ENCODE results near the gene HDGFL3. TPM values are rescaled to one million over a fixed set of nuclear protein-coding genes. Genes with fewer than 3 reads are reported as not detected.

Gene HDGFL3
- total and polyA plus RNA-seq, 9 of the 15 experiments (the other 6 are each of a cell fraction or from before 2014, with no cell fraction given): 6.7 to 42.0 (median 31.4) TPM

DNA sequence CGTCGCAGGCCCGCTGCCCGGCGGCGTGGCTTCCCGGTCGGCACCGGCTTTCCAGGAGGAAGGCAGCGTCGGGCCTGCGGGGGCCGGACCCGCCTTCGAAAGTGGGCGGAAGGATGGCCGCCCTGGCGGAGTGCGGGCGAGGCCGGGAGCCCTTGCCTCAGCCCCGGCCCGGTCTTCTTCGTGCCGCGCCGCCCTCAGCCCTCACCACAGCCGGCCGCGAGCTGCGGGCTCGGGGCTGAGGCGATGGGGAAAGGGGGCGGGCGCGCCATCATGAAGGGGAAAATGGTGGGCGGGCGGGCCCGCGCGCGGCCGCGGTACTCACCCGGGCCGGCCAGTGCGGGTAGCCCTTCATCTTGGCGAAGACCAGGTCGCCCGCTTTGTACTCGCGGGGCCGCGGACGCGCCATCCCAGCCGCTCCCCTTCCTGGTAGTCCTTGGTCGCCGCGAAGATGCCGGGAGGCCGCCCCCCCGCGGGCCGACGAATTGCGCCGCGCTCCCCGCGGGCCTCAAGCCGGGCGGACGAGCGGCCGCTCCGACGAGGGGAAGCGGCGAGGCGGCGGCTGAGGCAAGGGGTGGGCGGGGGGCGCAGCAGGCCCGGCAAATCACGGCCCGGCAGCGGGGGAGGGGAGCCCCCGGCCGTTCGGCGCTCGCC lies 489 bp downstream of the HDGFL3 start:
- no peaks in the 10 kb centered on the region for H3K9me3 ChIP-seq (replicated peaks; ENCODE audit: control insufficient read depth, insufficient read depth, low read depth, low read length)
- peak overlapping the region; percentile 69 for H3K4me3 ChIP-seq
- peaks cover 44% of the 10 kb centered on the region for H3K79me2 ChIP-seq (ENCODE audit: control insufficient read depth, insufficient read depth, low read length)
- no TSS peak for BruUV-seq (replicated peaks)
- POLR2A ChIA-PET: interaction anchor here (1.0 kb wide), 1 partner anchor 15 kb away, joined by 3 read pairs; no protein-coding TSS in a partner anchor
- FAIRE-seq: no peak
- H3K9ac ChIP-seq (ENCODE audit: insufficient read depth in 1 of 2, low read depth in 2 of 2, low read length in 2 of 2): peak overlapping the region; percentile 65 to 88
- CTCF ChIA-PET (ENCODE audit: low intra/inter-chr PET ratio): no interaction called here
- no peaks in the 10 kb centered on the region; the same call in 2 of the 3 replicates for H3K36me3 ChIP-seq (ENCODE audit: control insufficient read depth, insufficient read depth, low read length)
- H3K4me1 ChIP-seq (replicated peaks in 1 of 2; ENCODE audit: control insufficient read depth in 2 of 2, insufficient read depth in 2 of 2, low read length in 2 of 2): peaks cover 14 to 18% of the 10 kb centered on the region in 2 experiments
- under 1% methylated on average over 55 of the region's 93 CpGs for WGBS (ENCODE audit: insufficient coverage, low coverage, missing lambda C conversion rate)
- H3K27me3 ChIP-seq (ENCODE audit: control insufficient read depth in 2 of 2, insufficient read depth in 2 of 2, low read length in 2 of 2): peaks cover 2 to 6% of the 10 kb centered on the region in 2 experiments; a peak in 3 of 5 replicates
- DNase-seq (ENCODE audit: extremely low read depth in 1 of 4, low spot score in 3 of 4): peak; percentile 50 to 66 (median 56)
- intact Hi-C loops (cut with micrococcal nuclease): loop anchor here (5.0 kb wide), 3 partner anchors 100 to 360 kb away; partner anchors contain the start of genes BTBD1 and TM6SF1
- H3K9me1 ChIP-seq (ENCODE audit: control insufficient read depth, insufficient read depth, low read length): no peaks in the 10 kb centered on the region
- peak; percentile 50 for ATAC-seq
- H3K4me2 ChIP-seq (ENCODE audit: insufficient read depth, low read length): peak overlapping the region; percentile 79
- peak overlapping the region; percentile 68 for H3K27ac ChIP-seq (ENCODE audit: extremely low read depth, low read depth, low read length)
- H4K20me1 ChIP-seq (replicated peaks; ENCODE audit: control insufficient read depth, insufficient read depth, low read length): no peaks in the 10 kb centered on the region; the same call in 1 of the 2 replicates
- in situ Hi-C loops (cut with MboI): no loop called here
- peak overlapping the region; percentile 84 for H2AFZ ChIP-seq (ENCODE audit: low read depth, low read length)
- TF ChIP-seq GATAD2A (IDR thresholded peaks at IDR 0.05) (no peak), PTTG1 (tag; IDR thresholded peaks at IDR 0.05; ENCODE audit: low read depth) (no peak), NFIC (IDR thresholded peaks at IDR 0.05) (peak; percentile 35; the same call in 1 of the 2 replicates), FOXM1 (IDR thresholded peaks at IDR 0.05; ENCODE audit: low read depth) (no peak), FOXM1 (CRISPR knock-in tag; IDR thresholded peaks at IDR 0.05; ENCODE audit: low read depth) (0 out of 2 replicates have a peak, but pooled peaks have one; percentile 39), TAF1 (IDR thresholded peaks at IDR 0.05; ENCODE audit: control insufficient read depth, extremely low read depth, insufficient read depth, low read length, severe bottlenecking) (peak; percentile 31), ZNF551 (CRISPR knock-in tag; IDR thresholded peaks at IDR 0.05) (no peak), TGIF2 (CRISPR knock-in tag; IDR thresholded peaks at IDR 0.05) (0 out of 2 replicates have a peak, but pooled peaks have one; percentile 79), ERF (CRISPR knock-in tag; IDR thresholded peaks at IDR 0.05) (no peak), SIN3B (IDR thresholded peaks at IDR 0.05; ENCODE audit: low read depth) (0 out of 2 replicates have a peak, but pooled peaks have one; percentile 20), RBBP5 (IDR thresholded peaks at IDR 0.05; ENCODE audit: borderline replicate concordance, insufficient read depth, low read length, poor library complexity, severe bottlenecking) (peak; percentile 81)
- TF ChIP-seq, protein P1, sequence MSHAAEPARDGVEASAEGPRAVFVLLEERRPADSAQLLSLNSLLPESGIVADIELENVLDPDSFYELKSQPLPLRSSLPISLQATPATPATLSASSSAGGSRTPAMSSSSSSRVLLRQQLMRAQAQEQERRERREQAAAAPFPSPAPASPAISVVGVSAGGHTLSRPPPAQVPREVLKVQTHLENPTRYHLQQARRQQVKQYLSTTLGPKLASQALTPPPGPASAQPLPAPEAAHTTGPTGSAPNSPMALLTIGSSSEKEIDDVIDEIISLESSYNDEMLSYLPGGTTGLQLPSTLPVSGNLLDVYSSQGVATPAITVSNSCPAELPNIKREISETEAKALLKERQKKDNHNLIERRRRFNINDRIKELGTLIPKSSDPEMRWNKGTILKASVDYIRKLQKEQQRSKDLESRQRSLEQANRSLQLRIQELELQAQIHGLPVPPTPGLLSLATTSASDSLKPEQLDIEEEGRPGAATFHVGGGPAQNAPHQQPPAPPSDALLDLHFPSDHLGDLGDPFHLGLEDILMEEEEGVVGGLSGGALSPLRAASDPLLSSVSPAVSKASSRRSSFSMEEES (CRISPR knock-in tag; IDR thresholded peaks at IDR 0.05): no peak
- TF ChIP-seq, protein P2, sequence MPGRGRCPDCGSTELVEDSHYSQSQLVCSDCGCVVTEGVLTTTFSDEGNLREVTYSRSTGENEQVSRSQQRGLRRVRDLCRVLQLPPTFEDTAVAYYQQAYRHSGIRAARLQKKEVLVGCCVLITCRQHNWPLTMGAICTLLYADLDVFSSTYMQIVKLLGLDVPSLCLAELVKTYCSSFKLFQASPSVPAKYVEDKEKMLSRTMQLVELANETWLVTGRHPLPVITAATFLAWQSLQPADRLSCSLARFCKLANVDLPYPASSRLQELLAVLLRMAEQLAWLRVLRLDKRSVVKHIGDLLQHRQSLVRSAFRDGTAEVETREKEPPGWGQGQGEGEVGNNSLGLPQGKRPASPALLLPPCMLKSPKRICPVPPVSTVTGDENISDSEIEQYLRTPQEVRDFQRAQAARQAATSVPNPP (IDR thresholded peaks at IDR 0.05; ENCODE audit: borderline replicate concordance, insufficient read depth, insufficient read length): no peak
- TF ChIP-seq, protein P3, sequence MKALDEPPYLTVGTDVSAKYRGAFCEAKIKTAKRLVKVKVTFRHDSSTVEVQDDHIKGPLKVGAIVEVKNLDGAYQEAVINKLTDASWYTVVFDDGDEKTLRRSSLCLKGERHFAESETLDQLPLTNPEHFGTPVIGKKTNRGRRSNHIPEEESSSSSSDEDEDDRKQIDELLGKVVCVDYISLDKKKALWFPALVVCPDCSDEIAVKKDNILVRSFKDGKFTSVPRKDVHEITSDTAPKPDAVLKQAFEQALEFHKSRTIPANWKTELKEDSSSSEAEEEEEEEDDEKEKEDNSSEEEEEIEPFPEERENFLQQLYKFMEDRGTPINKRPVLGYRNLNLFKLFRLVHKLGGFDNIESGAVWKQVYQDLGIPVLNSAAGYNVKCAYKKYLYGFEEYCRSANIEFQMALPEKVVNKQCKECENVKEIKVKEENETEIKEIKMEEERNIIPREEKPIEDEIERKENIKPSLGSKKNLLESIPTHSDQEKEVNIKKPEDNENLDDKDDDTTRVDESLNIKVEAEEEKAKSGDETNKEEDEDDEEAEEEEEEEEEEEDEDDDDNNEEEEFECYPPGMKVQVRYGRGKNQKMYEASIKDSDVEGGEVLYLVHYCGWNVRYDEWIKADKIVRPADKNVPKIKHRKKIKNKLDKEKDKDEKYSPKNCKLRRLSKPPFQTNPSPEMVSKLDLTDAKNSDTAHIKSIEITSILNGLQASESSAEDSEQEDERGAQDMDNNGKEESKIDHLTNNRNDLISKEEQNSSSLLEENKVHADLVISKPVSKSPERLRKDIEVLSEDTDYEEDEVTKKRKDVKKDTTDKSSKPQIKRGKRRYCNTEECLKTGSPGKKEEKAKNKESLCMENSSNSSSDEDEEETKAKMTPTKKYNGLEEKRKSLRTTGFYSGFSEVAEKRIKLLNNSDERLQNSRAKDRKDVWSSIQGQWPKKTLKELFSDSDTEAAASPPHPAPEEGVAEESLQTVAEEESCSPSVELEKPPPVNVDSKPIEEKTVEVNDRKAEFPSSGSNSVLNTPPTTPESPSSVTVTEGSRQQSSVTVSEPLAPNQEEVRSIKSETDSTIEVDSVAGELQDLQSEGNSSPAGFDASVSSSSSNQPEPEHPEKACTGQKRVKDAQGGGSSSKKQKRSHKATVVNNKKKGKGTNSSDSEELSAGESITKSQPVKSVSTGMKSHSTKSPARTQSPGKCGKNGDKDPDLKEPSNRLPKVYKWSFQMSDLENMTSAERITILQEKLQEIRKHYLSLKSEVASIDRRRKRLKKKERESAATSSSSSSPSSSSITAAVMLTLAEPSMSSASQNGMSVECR (CRISPR knock-in tag; IDR thresholded peaks at IDR 0.05): 0 out of 2 replicates have a peak, but pooled peaks have one; percentile 51
